Naive thymus-derived CD8-positive, alpha-beta T cell (primary cell): ENCODE data around the gene TTC28. TPM values are rescaled to one million over a fixed set of nuclear protein-coding genes. Genes with fewer than 3 reads are reported as not detected.

Experiments
- ATAC-seq, 2 donors: fragments of 150-1000 bp; cut with Tn5 transposase in 1 of 2; sonication (Bioruptor Pico), chemical (Tn5 transposase) in 1 of 2; 1 replicate in 1 of 2; 2 replicates in 1 of 2; pipeline ENCODE4 v1.10.0; 2021; ENCODE audit warnings: mild to moderate bottlenecking in 2 of 2, moderate library complexity in 2 of 2
- POLR2A ChIA-PET: fragments of 350-600 bp; sonication (Branson Sonifier 250); formaldehyde crosslinking; loops from one replicate; lab custom pipeline; 2021; ENCODE audit warnings: antibody characterized with exemption; lab: Charles Lee
- DNase-seq, 10 donors: peaks; one replicate each; pipeline versions ENCODE4 v3.0.0 to v3.0.0-alpha.2; 2020 to 2022
- H3K27ac Mint-ChIP-seq, 10 donors: one replicate each; pipeline ENCODE4 v1.8.0; 2020 to 2022; ENCODE audit warnings: mild to moderate bottlenecking in 10 of 10, mixed read lengths in 10 of 10, moderate library complexity in 4 of 10, inconsistent platforms in 1 of 10
- H3K27me3 Mint-ChIP-seq, 5 donors: one replicate each; pipeline ENCODE4 v1.8.0; 2021 to 2022; ENCODE audit warnings: mixed read lengths in 5 of 5
- H3K36me3 Mint-ChIP-seq, 3 donors: one replicate each; pipeline ENCODE4 v1.8.0; 2020 to 2022; ENCODE audit warnings: mixed read lengths in 3 of 3, mild to moderate bottlenecking in 2 of 3, inconsistent platforms in 1 of 3
- H3K4me1 Mint-ChIP-seq, 4 donors: one replicate each; pipeline ENCODE4 v1.8.0; 2021 to 2022; ENCODE audit warnings: mixed read lengths in 4 of 4
- H3K4me3 Mint-ChIP-seq, 10 donors: one replicate each; pipeline ENCODE4 v1.8.0; 2020 to 2022; ENCODE audit warnings: mild to moderate bottlenecking in 10 of 10, mixed read lengths in 10 of 10, moderate library complexity in 6 of 10, inconsistent platforms in 1 of 10
- H3K9me3 Mint-ChIP-seq, 9 donors: one replicate each; pipeline ENCODE4 v1.8.0; 2020 to 2022; ENCODE audit warnings: mixed read lengths in 9 of 9, mild to moderate bottlenecking in 3 of 9, inconsistent platforms in 1 of 9, moderate library complexity in 1 of 9
- polyA plus RNA-seq, 3 donors: library from polyadenylated mRNA; unstranded; fragments of 300-500 nt; fragmentation: Illumina TruSeq; gene quantifications; one replicate each; pipeline ENCODE4 v1.2.3, GENCODE V29; 2021
- total RNA-seq, 8 experiments: library from RNA in 2 of 8; stranded (reverse) in 2 of 8; gene quantifications; one replicate each; pipeline ENCODE4 v1.2.3 and lab custom pipeline; 2021 to 2026

The TTC28 gene
- total and polyA plus RNA-seq, 5 experiments from 2014 or later: 0.44 to 6.4 (median 1.3) TPM

DNA sequence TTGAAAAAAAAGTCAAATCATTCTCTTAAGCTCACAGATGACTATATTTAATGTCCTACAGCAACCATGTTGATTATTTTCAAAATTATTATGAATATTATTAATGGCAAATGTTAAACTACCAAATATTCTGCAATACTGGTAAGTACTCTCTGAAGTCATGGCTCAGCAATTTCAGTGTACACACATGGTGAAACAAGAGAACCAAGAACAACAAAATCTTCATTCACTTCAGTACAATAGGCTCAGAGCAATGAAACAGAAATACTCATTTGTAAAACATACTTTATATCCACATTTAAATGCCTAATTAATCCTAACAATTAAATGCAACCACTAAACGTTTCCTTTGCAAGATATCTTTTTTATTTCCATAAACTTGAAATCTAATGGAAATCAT is 347.2 kb downstream of the TTC28 start:
- DNase-seq: no peak
- H3K4me1 Mint-ChIP-seq: no peaks in the 10 kb centered on the region
- H3K27ac Mint-ChIP-seq: no peak overlapping the region
- H3K9me3 Mint-ChIP-seq: peaks cover 0 to 12% (median 2%) of the 10 kb centered on the region in 9 donors
- no peak overlapping the region for H3K4me3 Mint-ChIP-seq
- ATAC-seq: no peak
- POLR2A ChIA-PET: no interaction called here
- H3K27me3 Mint-ChIP-seq: no peaks in the 10 kb centered on the region
- H3K36me3 Mint-ChIP-seq: no peaks in the 10 kb centered on the region

DNA sequence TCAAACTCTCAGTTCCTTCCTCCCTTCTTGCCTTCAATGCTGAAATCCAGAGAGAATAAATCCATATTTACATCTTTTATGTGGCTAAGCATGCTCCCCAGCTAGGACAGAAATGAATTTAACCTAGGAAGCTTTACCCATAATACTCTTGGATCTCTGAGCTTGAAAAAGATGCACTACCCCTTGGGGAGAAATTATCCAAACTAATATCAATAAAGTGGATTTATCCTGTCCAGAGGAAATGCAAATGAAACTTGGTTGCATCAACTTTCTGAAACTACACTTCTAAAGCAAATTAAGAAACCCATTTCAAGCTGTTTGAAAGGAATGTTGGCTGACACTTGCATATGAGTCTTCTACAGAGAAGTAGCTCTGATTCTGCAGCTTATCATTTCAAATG is 347.9 kb downstream of the TTC28 start:
- Mint-ChIP-seq H3K27ac (no peak overlapping the region), H3K4me3 (no peak overlapping the region), H3K9me3 (peaks cover 0 to 11% (median 2%) of the 10 kb centered on the region in 9 donors), H3K27me3 (peaks cover 0 to 2% (median 0%) of the 10 kb centered on the region in 5 donors), H3K4me1 (no peaks in the 10 kb centered on the region), H3K36me3 (no peaks in the 10 kb centered on the region)
- ATAC-seq (no peak), DNase-seq (no peak)
- POLR2A ChIA-PET: no interaction called here

DNA sequence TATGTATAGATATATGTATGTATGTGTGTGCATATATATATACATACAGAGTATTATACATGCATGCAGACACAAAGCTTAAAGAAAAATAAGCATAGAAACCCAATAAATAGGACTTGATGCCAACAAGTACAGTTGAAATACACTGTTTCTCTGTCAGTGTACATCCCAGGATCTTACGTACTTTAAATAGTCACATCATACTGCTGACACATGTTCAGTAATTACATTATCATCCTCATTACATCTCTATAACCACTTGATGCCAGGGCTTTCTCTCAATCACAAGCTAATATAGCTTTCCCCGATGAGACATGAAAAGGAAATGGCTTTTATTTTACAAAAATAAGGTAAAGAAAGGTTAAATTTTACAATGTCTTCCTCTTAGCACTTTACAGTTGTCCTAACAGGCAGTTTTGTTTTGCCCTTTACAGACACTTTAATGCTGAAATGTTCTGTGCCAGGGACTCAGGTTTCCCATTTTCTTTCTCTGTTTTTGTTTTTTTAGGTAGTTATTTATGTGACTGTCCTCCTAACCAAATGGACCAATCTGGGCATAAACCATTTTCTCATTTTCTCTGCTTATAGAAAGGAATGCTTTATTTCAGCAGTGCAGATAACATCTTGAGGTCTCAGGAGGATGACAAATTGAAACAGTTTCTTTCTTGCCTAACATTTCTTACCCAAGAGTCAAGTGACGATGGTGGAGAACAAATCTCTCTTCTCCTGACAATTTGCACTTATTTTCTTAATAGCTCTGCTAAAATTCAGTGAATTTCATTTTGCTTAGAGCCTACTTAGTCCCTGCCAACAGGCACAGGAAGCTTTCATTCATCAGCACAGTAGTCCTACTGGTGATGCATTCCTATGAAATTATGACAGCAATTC is 350.2 kb downstream of the TTC28 start:
- H3K9me3 Mint-ChIP-seq: peaks cover 0 to 2% (median 0%) of the 10 kb centered on the region in 9 donors
- no peak overlapping the region for H3K27ac Mint-ChIP-seq
- H3K36me3 Mint-ChIP-seq: peaks cover 0 to 2% (median 0%) of the 10 kb centered on the region in 3 donors
- DNase-seq (no peak), ATAC-seq (no peak)
- H3K4me3 Mint-ChIP-seq: no peak overlapping the region
- peaks cover 0 to 4% (median 0%) of the 10 kb centered on the region in 5 donors for H3K27me3 Mint-ChIP-seq
- POLR2A ChIA-PET: no interaction called here
- H3K4me1 Mint-ChIP-seq: no peaks in the 10 kb centered on the region

DNA sequence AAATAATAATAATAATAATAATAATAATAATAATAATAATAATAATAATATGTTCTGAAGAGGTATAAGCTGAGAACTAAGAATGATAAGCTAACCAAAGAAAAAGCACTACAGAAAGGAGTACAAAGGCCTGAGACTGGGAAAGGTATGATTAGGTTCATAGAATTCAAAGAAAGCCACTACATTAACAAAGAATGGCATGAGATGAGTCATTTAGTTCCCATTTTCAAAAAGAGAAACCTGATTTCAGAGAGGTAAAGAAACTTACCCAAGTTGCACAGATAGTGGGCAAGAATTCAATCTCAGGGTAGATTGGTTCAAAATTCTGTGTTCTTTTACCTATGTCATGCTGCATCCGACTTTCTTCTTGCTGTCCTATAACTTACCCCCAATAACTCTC is 350.9 kb downstream of the TTC28 start:
- H3K27me3 Mint-ChIP-seq: peaks cover 0 to 4% (median 0%) of the 10 kb centered on the region in 5 donors

DNA sequence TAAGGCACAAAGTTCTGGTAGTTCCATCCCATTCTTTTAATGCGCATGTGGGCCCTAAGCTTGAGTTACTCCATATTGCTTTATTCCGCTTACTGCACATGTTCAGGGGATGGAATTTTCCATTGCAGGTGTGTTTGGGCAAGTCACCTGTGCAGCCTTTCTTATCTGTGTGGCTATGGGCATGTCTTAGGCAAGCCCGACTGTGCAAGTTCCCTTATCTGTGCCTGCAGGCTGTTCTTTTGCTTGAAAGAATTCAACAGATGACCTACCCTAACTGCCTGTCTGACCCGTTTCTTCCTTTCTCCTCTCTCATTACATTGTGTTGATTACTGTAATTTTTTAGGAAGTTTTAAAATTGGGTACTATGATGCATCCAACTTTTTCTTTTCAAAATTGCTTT is 363.6 kb downstream of the TTC28 start:
- no peak overlapping the region for H3K27ac Mint-ChIP-seq
- POLR2A ChIA-PET: no interaction called here
- no peak for ATAC-seq
- DNase-seq: no peak
- H3K9me3 Mint-ChIP-seq: peaks cover 0 to 5% (median 0%) of the 10 kb centered on the region in 9 donors
- no peak overlapping the region for H3K4me3 Mint-ChIP-seq
- peaks cover 0 to 10% (median 2%) of the 10 kb centered on the region in 4 donors for H3K4me1 Mint-ChIP-seq
- peaks cover 0 to 3% (median 0%) of the 10 kb centered on the region in 3 donors for H3K36me3 Mint-ChIP-seq
- peaks cover 0 to 9% (median 0%) of the 10 kb centered on the region in 5 donors for H3K27me3 Mint-ChIP-seq

More for the DNA sequence above, 350.9 kb downstream of the TTC28 start:
- no peak for DNase-seq
- H3K27ac Mint-ChIP-seq: no peak overlapping the region
- no peaks in the 10 kb centered on the region for H3K9me3 Mint-ChIP-seq
- H3K4me3 Mint-ChIP-seq: no peak overlapping the region
- no peaks in the 10 kb centered on the region for H3K4me1 Mint-ChIP-seq
- POLR2A ChIA-PET: no interaction called here
- peaks cover 0 to 2% (median 0%) of the 10 kb centered on the region in 3 donors for H3K36me3 Mint-ChIP-seq
- no peak for ATAC-seq

DNA sequence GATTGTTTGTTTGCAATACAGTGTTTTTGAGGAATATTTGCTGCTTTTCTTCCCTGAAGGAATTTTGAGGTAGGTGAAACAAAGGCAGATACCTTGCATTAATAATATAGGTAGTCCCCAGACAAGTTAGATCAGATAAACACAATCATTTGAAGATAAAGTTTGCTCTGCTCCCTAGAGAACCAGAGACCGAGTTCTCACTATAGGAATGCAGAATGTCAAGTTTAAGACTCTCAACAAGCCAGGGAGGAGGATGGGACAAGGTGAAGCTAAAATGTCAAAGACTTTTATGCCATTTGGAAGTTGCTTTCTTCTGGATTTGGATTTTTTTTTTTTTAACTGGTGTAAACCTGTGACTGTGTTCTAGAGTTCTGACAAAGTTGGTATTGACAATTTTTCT is 364.7 kb downstream of the TTC28 start:
- Mint-ChIP-seq H3K9me3 (peaks cover 0 to 5% (median 0%) of the 10 kb centered on the region in 9 donors), H3K27ac (no peak overlapping the region), H3K27me3 (peaks cover 0 to 9% (median 0%) of the 10 kb centered on the region in 5 donors), H3K36me3 (peaks cover 0 to 3% (median 0%) of the 10 kb centered on the region in 3 donors), H3K4me1 (peaks cover 0 to 10% (median 2%) of the 10 kb centered on the region in 4 donors), H3K4me3 (no peak overlapping the region)
- DNase-seq (no peak), ATAC-seq (no peak)
- POLR2A ChIA-PET: no interaction called here

DNA sequence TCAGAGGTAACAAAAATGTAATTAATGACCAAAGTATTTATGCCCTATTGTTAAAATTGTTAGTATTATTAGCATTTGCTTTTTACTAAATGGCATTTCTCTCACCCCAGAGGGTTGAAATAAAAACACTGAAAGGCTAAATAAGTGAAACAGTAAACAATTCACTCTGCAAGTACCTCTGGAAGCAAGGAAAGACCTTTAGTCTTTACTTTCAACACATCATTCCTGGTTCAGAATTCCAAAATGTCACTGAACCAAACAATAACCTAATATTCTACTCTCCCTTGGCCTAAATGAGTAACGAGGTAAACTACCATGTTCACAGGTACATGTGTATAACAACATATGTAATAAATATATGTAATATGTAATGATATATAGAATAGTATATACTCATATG is 369.3 kb downstream of the TTC28 start:
- DNase-seq (no peak), ATAC-seq (no peak)
- Mint-ChIP-seq H3K4me3 (no peak overlapping the region), H3K9me3 (peaks cover 0 to 5% (median 0%) of the 10 kb centered on the region in 9 donors), H3K36me3 (peaks cover 0 to 4% (median 4%) of the 10 kb centered on the region in 3 donors), H3K4me1 (peaks cover 0 to 10% (median 2%) of the 10 kb centered on the region in 4 donors), H3K27ac (no peak overlapping the region), H3K27me3 (peaks cover 0 to 2% (median 0%) of the 10 kb centered on the region in 5 donors)
- POLR2A ChIA-PET: no interaction called here

DNA sequence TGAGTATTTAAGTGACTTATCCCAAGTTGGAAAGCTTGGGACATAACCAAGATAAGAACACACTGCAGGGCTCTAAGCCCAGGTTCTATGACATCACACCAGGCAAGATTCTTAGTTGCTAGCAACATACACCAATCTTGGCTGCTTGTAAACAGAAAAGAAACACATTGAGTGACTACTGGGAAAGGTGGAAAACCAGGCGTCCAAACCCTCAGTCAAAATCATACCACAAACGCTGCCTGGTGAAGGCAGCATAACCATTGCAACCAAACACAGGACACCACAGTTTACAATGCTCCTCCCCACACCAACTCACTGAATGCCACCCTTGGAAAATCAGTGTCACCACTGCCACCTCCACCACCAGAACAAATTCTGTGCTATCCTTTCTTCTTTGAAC is 379.9 kb downstream of the TTC28 start:
- Mint-ChIP-seq H3K27ac (no peak overlapping the region), H3K27me3 (peaks cover 0 to 2% (median 0%) of the 10 kb centered on the region in 5 donors), H3K36me3 (peaks cover 0 to 26% (median 13%) of the 10 kb centered on the region in 3 donors), H3K9me3 (no peaks in the 10 kb centered on the region), H3K4me3 (no peak overlapping the region), H3K4me1 (peaks cover 1 to 14% (median 6%) of the 10 kb centered on the region in 4 donors)
- DNase-seq (no peak), ATAC-seq (no peak)
- POLR2A ChIA-PET: no interaction called here

DNA sequence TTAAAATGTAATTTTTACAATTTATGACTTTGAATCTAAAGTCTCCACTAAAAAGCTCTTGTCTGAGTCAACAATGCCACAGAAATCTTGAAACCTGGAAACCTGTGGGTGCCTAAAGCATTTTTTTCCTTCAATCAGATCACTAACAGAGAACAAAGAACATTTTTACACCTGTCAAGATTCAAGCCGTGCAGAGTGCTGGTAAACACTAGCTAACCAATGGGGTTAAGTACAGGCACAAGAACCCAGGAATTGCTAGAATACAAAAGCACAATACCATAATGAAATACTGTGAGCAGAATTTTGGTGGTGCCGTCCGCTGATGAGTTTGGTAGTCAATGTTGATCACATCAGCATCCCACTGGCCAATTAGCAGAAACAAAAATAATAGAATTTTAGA is 380.3 kb downstream of the TTC28 start:
- DNase-seq (no peak), ATAC-seq (no peak)
- Mint-ChIP-seq H3K9me3 (no peaks in the 10 kb centered on the region), H3K27ac (no peak overlapping the region), H3K36me3 (peaks cover 0 to 22% (median 13%) of the 10 kb centered on the region in 3 donors), H3K4me1 (peaks cover 1 to 14% (median 6%) of the 10 kb centered on the region in 4 donors), H3K27me3 (peaks cover 0 to 2% (median 0%) of the 10 kb centered on the region in 5 donors), H3K4me3 (no peak overlapping the region)
- POLR2A ChIA-PET: no interaction called here

DNA sequence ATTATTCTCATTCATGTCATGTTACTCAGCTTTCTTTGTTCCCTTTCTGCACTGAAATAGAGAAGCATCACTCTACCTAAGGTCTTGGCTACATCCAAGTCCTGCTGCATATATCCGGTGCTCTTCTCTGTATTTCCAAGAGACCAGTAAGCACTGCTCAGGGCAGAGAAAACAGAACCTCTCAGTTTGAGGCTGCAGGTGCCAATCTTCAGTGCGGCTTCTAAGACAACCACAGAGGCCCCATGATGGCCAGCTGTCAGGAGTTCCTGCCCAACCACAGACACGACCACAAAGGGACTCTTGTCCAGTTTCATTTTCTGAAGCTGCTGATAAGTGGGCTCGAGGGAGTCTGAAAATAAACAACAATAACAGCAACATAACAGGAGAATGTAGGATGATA is 382.1 kb downstream of the TTC28 start:
- no peaks in the 10 kb centered on the region for H3K9me3 Mint-ChIP-seq
- POLR2A ChIA-PET: no interaction called here
- ATAC-seq: no peak
- DNase-seq: no peak
- H3K4me1 Mint-ChIP-seq: peaks cover 1 to 14% (median 6%) of the 10 kb centered on the region in 4 donors
- H3K36me3 Mint-ChIP-seq: peaks cover 0 to 19% (median 11%) of the 10 kb centered on the region in 3 donors
- no peak overlapping the region for H3K27ac Mint-ChIP-seq
- peaks cover 0 to 2% (median 0%) of the 10 kb centered on the region in 5 donors for H3K27me3 Mint-ChIP-seq
- H3K4me3 Mint-ChIP-seq: no peak overlapping the region

DNA sequence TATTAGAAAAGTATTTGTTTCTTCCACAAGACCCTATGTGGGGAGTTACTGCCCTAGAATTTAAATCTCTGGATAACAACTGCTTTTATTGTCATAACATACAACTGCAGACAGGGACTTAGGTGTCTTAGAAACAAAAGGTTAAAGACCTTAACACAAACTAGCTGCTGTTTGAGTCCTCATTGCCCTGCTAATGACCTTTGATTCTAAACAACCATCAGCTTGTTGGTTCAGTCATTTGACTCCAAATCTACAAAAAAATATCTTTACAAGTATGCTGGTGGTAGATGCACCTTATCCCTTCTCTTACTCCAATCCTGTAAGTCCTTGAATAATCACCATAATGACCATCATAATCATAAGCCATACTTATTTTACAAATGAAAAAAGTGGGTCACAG is 383.2 kb downstream of the TTC28 start:
- no peak overlapping the region for H3K27ac Mint-ChIP-seq
- H3K27me3 Mint-ChIP-seq: peaks cover 0 to 2% (median 0%) of the 10 kb centered on the region in 5 donors
- DNase-seq (no peak), ATAC-seq (no peak)
- peaks cover 0 to 13% (median 8%) of the 10 kb centered on the region in 3 donors for H3K36me3 Mint-ChIP-seq
- no peak overlapping the region for H3K4me3 Mint-ChIP-seq
- peaks cover 1 to 14% (median 6%) of the 10 kb centered on the region in 4 donors for H3K4me1 Mint-ChIP-seq
- POLR2A ChIA-PET: no interaction called here
- no peaks in the 10 kb centered on the region for H3K9me3 Mint-ChIP-seq

DNA sequence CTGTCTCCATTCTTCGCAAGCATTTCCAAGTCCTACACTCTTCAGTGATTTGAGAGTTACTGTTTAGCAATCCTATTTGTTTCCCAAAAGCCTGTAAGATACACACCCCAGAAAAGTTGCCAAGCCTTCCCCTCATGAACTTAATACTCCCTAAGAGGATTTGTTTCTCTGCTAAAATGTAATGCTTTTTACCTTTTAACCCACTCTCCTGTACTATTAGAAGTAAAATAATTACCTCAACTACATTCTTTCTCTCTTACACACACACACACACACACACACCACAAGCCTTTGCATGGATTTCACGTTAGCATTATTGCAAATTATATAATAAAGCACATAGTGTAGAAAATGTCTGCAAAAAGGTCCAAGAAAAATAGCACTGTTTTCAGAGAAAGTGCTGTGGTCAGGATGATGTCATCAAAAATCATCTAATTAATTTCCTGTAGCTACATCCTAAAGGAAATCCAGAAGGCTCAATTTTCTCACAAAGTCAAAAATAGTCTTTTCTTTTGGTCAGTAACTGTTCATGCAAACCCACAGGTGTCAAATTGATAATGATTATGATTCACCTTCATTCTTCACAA is 396.5 kb downstream of the TTC28 start:
- no peak overlapping the region for H3K27ac Mint-ChIP-seq
- no peaks in the 10 kb centered on the region for H3K4me1 Mint-ChIP-seq
- no peaks in the 10 kb centered on the region for H3K9me3 Mint-ChIP-seq
- POLR2A ChIA-PET: no interaction called here
- no peak overlapping the region for H3K4me3 Mint-ChIP-seq
- peaks cover 0 to 4% (median 0%) of the 10 kb centered on the region in 3 donors for H3K36me3 Mint-ChIP-seq
- DNase-seq: no peak
- no peak for ATAC-seq
- H3K27me3 Mint-ChIP-seq: no peaks in the 10 kb centered on the region
